Measurements from ENCODE around the gene KLHL26. TPM values are rescaled to one million over a fixed set of nuclear protein-coding genes. Genes with fewer than 3 reads are reported as not detected.
A peak's percentile ranks its signal among the peaks of the same experiment; 100 is the strongest.

KLHL26 gene
- total RNA-seq, 4 donors from 2014 or later = 9.9 to 16.0 (median 10.9) TPM

GRCh38 chr19:18671303-18672043 lies 34.6 kb downstream of the KLHL26 start:
- DNase-seq = no peak
- Histone ChIP-seq H3K4me1 (no peaks in the 10 kb centered on the region), H3K9me3 (no peaks in the 10 kb centered on the region), H3K4me3 (no peak overlapping the region), H3K27me3 (no peaks in the 10 kb centered on the region), H3K27ac (no peak overlapping the region), H3K36me3 (peaks cover 0 to 25% (median 0%) of the 10 kb centered on the region in 3 donors)
- TF ChIP-seq POLR2A (IDR thresholded peaks at IDR 0.05) (no peak), CTCF (IDR thresholded peaks at IDR 0.05) (no peak)

DNA sequence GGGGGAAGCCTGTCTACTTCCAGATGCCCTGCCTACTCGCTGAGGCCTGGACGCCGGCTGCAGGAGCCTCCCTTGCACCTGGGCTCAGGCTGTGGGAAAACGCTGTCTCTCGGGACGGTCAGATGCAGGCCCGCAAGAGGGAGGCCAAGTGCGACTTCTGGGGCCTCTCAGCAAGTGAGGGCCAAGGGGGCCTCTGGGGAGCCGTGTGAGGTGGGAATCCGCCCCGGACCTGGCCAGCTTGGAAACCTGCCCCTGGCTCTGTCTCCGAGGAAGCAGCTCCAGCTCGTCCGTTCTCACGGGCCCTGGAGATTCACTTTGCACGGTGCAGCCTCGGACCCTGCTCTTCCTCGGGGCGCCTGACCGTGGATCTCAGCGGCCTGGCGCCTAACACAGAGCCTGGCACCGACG lies 35.2 kb downstream of the KLHL26 start:
- Histone ChIP-seq H3K27ac (no peak overlapping the region), H3K4me3 (no peak overlapping the region)

GRCh38 chr19:18672606-18673337 lies 35.9 kb downstream of the KLHL26 start:
- TF ChIP-seq CTCF (IDR thresholded peaks at IDR 0.05) (peak in 1 of 6 experiments; percentile 16), POLR2A (IDR thresholded peaks at IDR 0.05) (no peak)
- no peak for DNase-seq
- H3K36me3 ChIP-seq = peaks cover 0 to 20% (median 0%) of the 10 kb centered on the region in 3 donors
- no peak overlapping the region for H3K27ac ChIP-seq
- peaks cover 0 to 3% (median 0%) of the 10 kb centered on the region in 4 donors for H3K4me1 ChIP-seq
- no peaks in the 10 kb centered on the region for H3K27me3 ChIP-seq
- no peak overlapping the region for H3K4me3 ChIP-seq
- H3K9me3 ChIP-seq = no peaks in the 10 kb centered on the region

More for the DNA sequence above, 35.2 kb downstream of the KLHL26 start:
- Histone ChIP-seq H3K9me3 (no peaks in the 10 kb centered on the region), H3K27me3 (no peaks in the 10 kb centered on the region), H3K36me3 (peaks cover 0 to 25% (median 0%) of the 10 kb centered on the region in 3 donors), H3K4me1 (no peaks in the 10 kb centered on the region)
- no peak for DNase-seq
- TF ChIP-seq POLR2A (IDR thresholded peaks at IDR 0.05) (no peak), CTCF (IDR thresholded peaks at IDR 0.05) (no peak)

DNA sequence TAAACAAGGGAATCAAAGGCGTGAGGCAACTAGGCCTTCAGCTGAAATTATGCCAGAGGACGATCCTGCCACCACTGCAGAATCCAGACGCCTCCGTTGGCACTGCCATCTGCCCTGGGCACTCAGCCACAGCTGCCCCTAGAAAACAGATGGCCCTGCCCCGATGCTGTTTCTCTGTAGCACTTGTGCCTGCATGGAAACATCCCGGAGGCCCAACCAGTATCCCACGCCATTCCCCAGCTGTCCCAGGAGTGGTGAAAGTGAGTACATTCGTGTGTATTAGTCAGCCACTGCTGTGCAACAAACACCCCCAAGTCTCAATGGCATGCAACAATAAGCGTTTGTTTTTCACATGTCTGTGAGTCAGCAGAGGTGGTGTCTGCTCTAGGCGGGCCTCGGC lies 37.8 kb downstream of the KLHL26 start:
- DNase-seq = no peak
- H3K27ac ChIP-seq = no peak overlapping the region
- no peaks in the 10 kb centered on the region for H3K27me3 ChIP-seq
- no peaks in the 10 kb centered on the region for H3K9me3 ChIP-seq
- peaks cover 0 to 12% (median 0%) of the 10 kb centered on the region in 4 donors for H3K4me1 ChIP-seq
- H3K4me3 ChIP-seq = no peak overlapping the region
- TF ChIP-seq POLR2A (IDR thresholded peaks at IDR 0.05) (no peak), CTCF (IDR thresholded peaks at IDR 0.05) (no peak)
- peaks cover 0 to 2% (median 0%) of the 10 kb centered on the region in 3 donors for H3K36me3 ChIP-seq

GRCh38 chr19:18675779-18676178 lies 39.0 kb downstream of the KLHL26 start:
- TF ChIP-seq POLR2A (IDR thresholded peaks at IDR 0.05) = no peak
- peak in 3 of 6 experiments; percentile 13 to 31 (median 25) for TF ChIP-seq CTCF (IDR thresholded peaks at IDR 0.05)
- Histone ChIP-seq H3K27ac (no peak overlapping the region), H3K4me1 (peaks cover 0 to 12% (median 0%) of the 10 kb centered on the region in 4 donors)

More at GRCh38 chr19:18675779-18676178, 39.0 kb downstream of the KLHL26 start:
- DNase-seq = no peak
- Histone ChIP-seq H3K27me3 (no peaks in the 10 kb centered on the region), H3K4me3 (no peak overlapping the region), H3K9me3 (no peaks in the 10 kb centered on the region), H3K36me3 (no peaks in the 10 kb centered on the region)
